Thoracic aorta (tissue), 2 donors: Measurements from ENCODE around the gene BCOR. TPM values are rescaled to one million over a fixed set of nuclear protein-coding genes. Genes with fewer than 3 reads are reported as not detected.

Experiments used
- ATAC-seq: fragments of 150-250 bp; one replicate; pipeline ENCODE4 v1.8.0; 2017; ENCODE audit warnings: low read depth; ENCODE audit not compliant: insufficient number of reproducible peaks, low FRiP score
- DNase-seq: peaks from one replicate; pipeline ENCODE4 v3.0.0-alpha.2; 2020; ENCODE audit warnings: low spot score
- H3K27ac ChIP-seq, 2 donors: fragments of 200-600 bp; sonication (generic); 1 replicate in 1 of 2; 2 replicates in 1 of 2; pipeline ENCODE4 v1.5.1; 2016; ENCODE audit warnings: mild to moderate bottlenecking in 2 of 2, moderate library complexity in 2 of 2
- H3K27me3 ChIP-seq: fragments of 200-600 bp; sonication (generic); replicated peaks from 2 replicates; pipeline ENCODE4 v1.6.0; 2016; ENCODE audit warnings: mild to moderate bottlenecking; ENCODE audit not compliant: insufficient read depth
- H3K36me3 ChIP-seq: fragments of 200-600 bp; sonication (generic); one replicate; pipeline ENCODE4 v1.5.1; 2016
- H3K4me1 ChIP-seq, 2 donors: fragments of 200-600 bp; sonication (generic); 1 replicate in 1 of 2; 2 replicates in 1 of 2; pipeline versions ENCODE4 v1.5.1 to v1.6.0; 2016; ENCODE audit warnings: low read depth in 2 of 2, mild to moderate bottlenecking in 1 of 2; ENCODE audit not compliant: control insufficient read depth in 1 of 2
- H3K4me3 ChIP-seq: fragments of 200-600 bp; sonication (generic); 2 replicates; pipeline ENCODE4 v1.5.1; 2016; ENCODE audit warnings: mild to moderate bottlenecking
- H3K9me3 ChIP-seq: fragments of 200-600 bp; sonication (generic); 2 replicates; pipeline ENCODE4 v1.5.1; 2016
- CTCF ChIP-seq: fragments of 200-600 bp; sonication (generic); IDR thresholded peaks from one replicate; pipeline ENCODE4 v1.5.1; 2019; ENCODE audit warnings: antibody characterized with exemption
- total RNA-seq, 2 donors: library from RNA; depleted of rRNA; stranded (reverse); fragments of >200 nt; gene quantifications; one replicate each; pipeline versions ENCODE4 v1.1.0 to v1.2.3, GENCODE V29; 2016

Gene BCOR
- total RNA-seq, 2 donors from 2014 or later = 28.6 to 30.7 TPM

- H3K27ac ChIP-seq = peak overlapping the region; percentile 95
- TF ChIP-seq CTCF = no peak
- peak overlapping the region; percentile 79 for H3K4me3 ChIP-seq
- ATAC-seq (no peak), DNase-seq (no peak)
- no peaks in the 10 kb centered on the region for H3K36me3 ChIP-seq
- H3K9me3 ChIP-seq = no peaks in the 10 kb centered on the region
- H3K4me1 ChIP-seq = peaks cover 4 to 25% of the 10 kb centered on the region in 2 donors
- H3K27me3 ChIP-seq = no peaks in the 10 kb centered on the region
Observed at GRCh38 chrX:40104630-40104984, 6.8 kb upstream of the BCOR start.

GRCh38 chrX:40103565-40104323 is 6.0 kb upstream of the BCOR start:
- H3K27ac ChIP-seq = peak overlapping the region in 1 of 2 donors; percentile 95
- H3K27me3 ChIP-seq = no peaks in the 10 kb centered on the region
- peaks cover 4 to 26% of the 10 kb centered on the region in 2 donors for H3K4me1 ChIP-seq
- no peaks in the 10 kb centered on the region for H3K36me3 ChIP-seq
- ATAC-seq (no peak), DNase-seq (no peak)
- H3K4me3 ChIP-seq = no peak overlapping the region
- TF ChIP-seq CTCF = no peak
- H3K9me3 ChIP-seq = no peaks in the 10 kb centered on the region

GRCh38 chrX:40102393-40103381 is 4.9 kb upstream of the BCOR start:
- Histone ChIP-seq H3K27me3 (no peaks in the 10 kb centered on the region), H3K4me1 (peaks cover 4 to 16% of the 10 kb centered on the region in 2 donors), H3K9me3 (no peaks in the 10 kb centered on the region), H3K4me3 (no peak overlapping the region), H3K36me3 (no peaks in the 10 kb centered on the region), H3K27ac (no peak overlapping the region)
- ATAC-seq (no peak), DNase-seq (no peak)
- no peak for TF ChIP-seq CTCF

GRCh38 chrX:40101430-40101802 is 3.7 kb upstream of the BCOR start:
- no peak for ATAC-seq
- no peaks in the 10 kb centered on the region for H3K27me3 ChIP-seq
- no peak overlapping the region for H3K4me3 ChIP-seq
- DNase-seq = no peak
- no peak for TF ChIP-seq CTCF
- H3K27ac ChIP-seq = peak overlapping the region in 1 of 2 donors; percentile 91
- H3K4me1 ChIP-seq = peaks cover 4 to 16% of the 10 kb centered on the region in 2 donors
- H3K9me3 ChIP-seq = no peaks in the 10 kb centered on the region
- no peaks in the 10 kb centered on the region for H3K36me3 ChIP-seq
